ENCODE measurements around the gene EIF1. TPM values are rescaled to one million over a fixed set of nuclear protein-coding genes. Genes with fewer than 3 reads are reported as not detected.
A peak's percentile ranks its signal among the peaks of the same experiment; 100 is the strongest.

Gene EIF1
- total and polyA plus RNA-seq, 12 donors: 105 to 1,189 (median 442) TPM

GRCh38 chr17:41647940-41648410 lies 40.7 kb upstream of the EIF1 start:
- peak overlapping the region in 1 of 4 donors; percentile 49 for H3K4me3 ChIP-seq
- TF ChIP-seq POLR2A (IDR thresholded peaks at IDR 0.05) (no peak), CTCF (IDR thresholded peaks at IDR 0.05) (peak; percentile 82 to 97 (median 94))
- peak overlapping the region in 1 of 5 donors; percentile 35 for H3K27ac ChIP-seq
- no peaks in the 10 kb centered on the region for H3K9me3 ChIP-seq (replicated peaks in 1 of 3)
- DNase-seq: peak; percentile 74 to 94 (median 88)
- H3K27me3 ChIP-seq: no peaks in the 10 kb centered on the region
- intact Hi-C loops (cut with DNase I): loop anchor here in 1 of 2 donors (2.0 kb wide), 1 partner anchor 99 kb away; no protein-coding TSS in a partner anchor
- no peaks in the 10 kb centered on the region for H3K36me3 ChIP-seq (replicated peaks in 1 of 2)
- 0 to 2% (median 1%) methylated on average over 16 to 22 of the region's 22 CpGs for WGBS, 4 donors
- peaks cover 7 to 17% of the 10 kb centered on the region in 2 donors for H3K4me1 ChIP-seq (replicated peaks in 1 of 2)

GRCh38 chr17:41648411-41649195 lies 40.1 kb upstream of the EIF1 start:
- peak overlapping the region in 2 of 4 donors; percentile 15 to 49 for H3K4me3 ChIP-seq
- WGBS, 4 donors: 3 to 5% (median 4%) methylated on average over 23 to 39 of the region's 39 CpGs
- DNase-seq: peak; percentile 78 to 90 (median 86)
- intact Hi-C loops (cut with DNase I): loop anchor here in 1 of 2 donors (2.0 kb wide), 1 partner anchor 100 kb away; no protein-coding TSS in a partner anchor
- no peaks in the 10 kb centered on the region for H3K9me3 ChIP-seq (replicated peaks in 1 of 3)
- peak overlapping the region in 1 of 5 donors; percentile 60 for H3K27ac ChIP-seq
- peaks cover 7 to 17% of the 10 kb centered on the region in 2 donors for H3K4me1 ChIP-seq (replicated peaks in 1 of 2)
- H3K36me3 ChIP-seq (replicated peaks in 1 of 2): no peaks in the 10 kb centered on the region
- H3K27me3 ChIP-seq: no peaks in the 10 kb centered on the region
- TF ChIP-seq CTCF (IDR thresholded peaks at IDR 0.05) (peak; percentile 82 to 95 (median 90)), POLR2A (IDR thresholded peaks at IDR 0.05) (no peak)

GRCh38 chr17:41649923-41650519 lies 38.7 kb upstream of the EIF1 start:
- WGBS, 4 donors: 85 to 90% (median 87%) methylated on average over 10 of the region's 10 CpGs
- no peak overlapping the region for H3K4me3 ChIP-seq
- no peak overlapping the region for H3K27ac ChIP-seq
- no peaks in the 10 kb centered on the region for H3K9me3 ChIP-seq (replicated peaks in 1 of 3)
- H3K4me1 ChIP-seq (replicated peaks in 1 of 2): peaks cover 7 to 17% of the 10 kb centered on the region in 2 donors
- no peak for DNase-seq
- intact Hi-C loops (cut with DNase I): loop anchor here (2.0 to 10.0 kb wide), 3 partner anchors 101 to 845 kb away; no protein-coding TSS in a partner anchor
- no peaks in the 10 kb centered on the region for H3K27me3 ChIP-seq
- no peaks in the 10 kb centered on the region for H3K36me3 ChIP-seq (replicated peaks in 1 of 2)
- TF ChIP-seq CTCF (IDR thresholded peaks at IDR 0.05) (no peak), POLR2A (IDR thresholded peaks at IDR 0.05) (no peak)
